ENCODE data around the gene SMPD3. TPM values are rescaled to one million over a fixed set of nuclear protein-coding genes. Genes with fewer than 3 reads are reported as not detected.

Gene SMPD3
- total RNA-seq, 1 experiment from 2014 or later: 0.89 TPM

DNA sequence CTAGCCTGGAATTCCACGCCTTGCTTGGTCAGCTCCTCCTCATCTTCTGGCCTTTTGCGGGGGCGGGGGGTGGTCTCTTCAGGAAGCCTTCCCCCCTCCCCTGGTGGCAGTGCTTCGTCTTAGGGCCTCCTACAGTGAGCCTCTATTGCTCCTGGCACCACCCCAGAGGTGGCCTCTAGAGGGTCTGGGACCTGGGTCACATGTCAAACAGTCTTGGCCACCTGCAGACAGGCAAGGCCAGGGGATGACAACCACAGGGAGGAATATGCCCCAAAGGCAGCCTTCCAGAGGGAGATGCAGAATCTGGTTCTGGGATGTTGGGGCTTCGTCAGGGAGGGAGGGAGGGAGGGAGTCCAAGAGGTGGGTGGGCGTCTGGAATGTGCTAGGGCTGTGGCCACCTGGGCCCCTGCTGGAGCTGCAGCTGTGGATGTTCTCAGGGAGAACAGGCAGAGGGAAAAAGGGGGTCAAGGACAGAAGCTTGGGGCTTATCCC is 50.6 kb downstream of the SMPD3 start:
- intact Hi-C loops (cut with micrococcal nuclease): no loop called here
- DNase-seq (ENCODE audit: low read depth, low spot score) (no peak), ATAC-seq (no peak)
- Histone ChIP-seq H3K36me3 (ENCODE audit: control insufficient read depth in 1 of 2, insufficient read depth in 2 of 2, low read length in 2 of 2) (no peaks in the 10 kb centered on the region), H3K27ac (ENCODE audit: low read depth, low read length) (no peak overlapping the region), H3K27me3 (ENCODE audit: insufficient read depth, low read length) (no peaks in the 10 kb centered on the region), H3K9me3 (ENCODE audit: control insufficient read depth in 1 of 2, insufficient read depth in 1 of 2, low read depth in 1 of 2, low read length in 2 of 2) (no peaks in the 10 kb centered on the region), H3K9ac (ENCODE audit: low read length) (no peak overlapping the region), H4K20me1 (ENCODE audit: insufficient read depth) (no peaks in the 10 kb centered on the region), H3K4me2 (ENCODE audit: low read length) (no peak overlapping the region), H3K79me2 (ENCODE audit: insufficient read depth, low read length) (no peaks in the 10 kb centered on the region), H3K9me2 (ENCODE audit: insufficient read depth) (no peaks in the 10 kb centered on the region), H3K4me1 (ENCODE audit: control insufficient read depth in 1 of 2, insufficient read depth in 2 of 2, low read length in 2 of 2) (peaks cover 0 to 29% of the 10 kb centered on the region in 2 experiments; a peak in 2 of 4 replicates), H2AFZ (ENCODE audit: low read depth, low read length, poor library complexity, severe bottlenecking) (no peak overlapping the region), H3K4me3 (replicated peaks in 1 of 2; ENCODE audit: low read depth in 1 of 2, low read length in 2 of 2) (no peak overlapping the region)
- RAD21 ChIA-PET (ENCODE audit: low non-redundant PET in 1 of 2, low total read pairs in 2 of 2, uncharacterized antibody in 2 of 2, unreplicated experiment in 2 of 2): no interaction called here
- POLR2A ChIA-PET: no interaction called here
- CTCF ChIA-PET: interaction anchor here (1.7 to 5.4 kb wide), 3 partner anchors 8 to 113 kb away, joined by 4 to 27 read pairs (median 10); no protein-coding TSS in a partner anchor
- no TSS peak for BruUV-seq (replicated peaks)
- TF ChIP-seq EGR1 (IDR thresholded peaks at IDR 0.05; ENCODE audit: low read depth): no peak
- no peak for TF ChIP-seq CEBPB (IDR thresholded peaks at IDR 0.05; ENCODE audit: low read depth)
- no peak for TF ChIP-seq YY1 (IDR thresholded peaks at IDR 0.05; ENCODE audit: extremely low read depth, insufficient replicate concordance, low read depth, low read length)
- no peak for TF ChIP-seq SIN3A (IDR thresholded peaks at IDR 0.05; ENCODE audit: low read depth)

- Histone ChIP-seq H2AFZ (ENCODE audit: low read depth, low read length, poor library complexity, severe bottlenecking) (no peak overlapping the region), H3K79me2 (ENCODE audit: insufficient read depth, low read length) (no peaks in the 10 kb centered on the region), H3K9me2 (ENCODE audit: insufficient read depth) (no peaks in the 10 kb centered on the region), H4K20me1 (ENCODE audit: insufficient read depth) (no peaks in the 10 kb centered on the region), H3K4me1 (ENCODE audit: control insufficient read depth in 1 of 2, insufficient read depth in 2 of 2, low read length in 2 of 2) (peaks cover 0 to 16% of the 10 kb centered on the region in 2 experiments; a peak in 2 of 4 replicates), H3K4me3 (replicated peaks in 1 of 2; ENCODE audit: low read depth in 1 of 2, low read length in 2 of 2) (no peak overlapping the region), H3K27me3 (ENCODE audit: insufficient read depth, low read length) (no peaks in the 10 kb centered on the region), H3K27ac (ENCODE audit: low read depth, low read length) (no peak overlapping the region), H3K9me3 (ENCODE audit: control insufficient read depth in 1 of 2, insufficient read depth in 1 of 2, low read depth in 1 of 2, low read length in 2 of 2) (no peaks in the 10 kb centered on the region), H3K4me2 (ENCODE audit: low read length) (no peak overlapping the region), H3K36me3 (ENCODE audit: control insufficient read depth in 1 of 2, insufficient read depth in 2 of 2, low read length in 2 of 2) (no peaks in the 10 kb centered on the region), H3K9ac (ENCODE audit: low read length) (no peak overlapping the region)
- ChIA-PET POLR2A (no interaction called here), RAD21 (ENCODE audit: low non-redundant PET in 1 of 2, low total read pairs in 2 of 2, uncharacterized antibody in 2 of 2, unreplicated experiment in 2 of 2) (no interaction called here), CTCF (interaction anchor here (0.6 to 5.4 kb wide), 7 partner anchors 9 to 124 kb away, joined by 3 to 27 read pairs (median 3); no protein-coding TSS in a partner anchor)
- intact Hi-C loops (cut with micrococcal nuclease): loop anchor here (1.0 kb wide), 1 partner anchor 114 kb away; no protein-coding TSS in a partner anchor
- ATAC-seq (peak; percentile 84), DNase-seq (ENCODE audit: low read depth, low spot score) (peak; percentile 44)
- no TSS peak for BruUV-seq (replicated peaks)
- TF ChIP-seq EGR1 (IDR thresholded peaks at IDR 0.05; ENCODE audit: low read depth) (no peak), TCF7L2 (IDR thresholded peaks at IDR 0.05; ENCODE audit: borderline replicate concordance, extremely low read depth, insufficient read depth, insufficient read length) (peak; percentile 34), CEBPB (IDR thresholded peaks at IDR 0.05; ENCODE audit: low read depth) (no peak), SP1 (IDR thresholded peaks at IDR 0.05; ENCODE audit: low read depth) (no peak), EZH2phosphoT487 (IDR thresholded peaks at IDR 0.05; ENCODE audit: borderline replicate concordance) (no peak), ATF3 (IDR thresholded peaks at IDR 0.05) (no peak), POLR2A (IDR thresholded peaks at IDR 0.05; ENCODE audit: borderline replicate concordance, extremely low read depth, insufficient read depth, insufficient read length) (no peak), RAD21 (IDR thresholded peaks at IDR 0.05; ENCODE audit: low read depth) (peak; percentile 73), FOSL1 (IDR thresholded peaks at IDR 0.05; ENCODE audit: low read depth) (no peak), CBX3 (IDR thresholded peaks at IDR 0.05; ENCODE audit: low read depth) (no peak), YY1 (IDR thresholded peaks at IDR 0.05; ENCODE audit: extremely low read depth, insufficient replicate concordance, low read depth, low read length) (no peak)
- TF ChIP-seq, protein P1, sequence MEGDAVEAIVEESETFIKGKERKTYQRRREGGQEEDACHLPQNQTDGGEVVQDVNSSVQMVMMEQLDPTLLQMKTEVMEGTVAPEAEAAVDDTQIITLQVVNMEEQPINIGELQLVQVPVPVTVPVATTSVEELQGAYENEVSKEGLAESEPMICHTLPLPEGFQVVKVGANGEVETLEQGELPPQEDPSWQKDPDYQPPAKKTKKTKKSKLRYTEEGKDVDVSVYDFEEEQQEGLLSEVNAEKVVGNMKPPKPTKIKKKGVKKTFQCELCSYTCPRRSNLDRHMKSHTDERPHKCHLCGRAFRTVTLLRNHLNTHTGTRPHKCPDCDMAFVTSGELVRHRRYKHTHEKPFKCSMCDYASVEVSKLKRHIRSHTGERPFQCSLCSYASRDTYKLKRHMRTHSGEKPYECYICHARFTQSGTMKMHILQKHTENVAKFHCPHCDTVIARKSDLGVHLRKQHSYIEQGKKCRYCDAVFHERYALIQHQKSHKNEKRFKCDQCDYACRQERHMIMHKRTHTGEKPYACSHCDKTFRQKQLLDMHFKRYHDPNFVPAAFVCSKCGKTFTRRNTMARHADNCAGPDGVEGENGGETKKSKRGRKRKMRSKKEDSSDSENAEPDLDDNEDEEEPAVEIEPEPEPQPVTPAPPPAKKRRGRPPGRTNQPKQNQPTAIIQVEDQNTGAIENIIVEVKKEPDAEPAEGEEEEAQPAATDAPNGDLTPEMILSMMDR (IDR thresholded peaks at IDR 0.05 in 2 of 3, conservative IDR thresholded peaks at IDR 0.05 in 1 of 3; ENCODE audit: borderline replicate concordance in 1 of 3, insufficient read depth in 1 of 3, low read depth in 2 of 3, low read length in 2 of 3): peak; percentile 68 to 96 (median 73)
- TF ChIP-seq, protein P2, sequence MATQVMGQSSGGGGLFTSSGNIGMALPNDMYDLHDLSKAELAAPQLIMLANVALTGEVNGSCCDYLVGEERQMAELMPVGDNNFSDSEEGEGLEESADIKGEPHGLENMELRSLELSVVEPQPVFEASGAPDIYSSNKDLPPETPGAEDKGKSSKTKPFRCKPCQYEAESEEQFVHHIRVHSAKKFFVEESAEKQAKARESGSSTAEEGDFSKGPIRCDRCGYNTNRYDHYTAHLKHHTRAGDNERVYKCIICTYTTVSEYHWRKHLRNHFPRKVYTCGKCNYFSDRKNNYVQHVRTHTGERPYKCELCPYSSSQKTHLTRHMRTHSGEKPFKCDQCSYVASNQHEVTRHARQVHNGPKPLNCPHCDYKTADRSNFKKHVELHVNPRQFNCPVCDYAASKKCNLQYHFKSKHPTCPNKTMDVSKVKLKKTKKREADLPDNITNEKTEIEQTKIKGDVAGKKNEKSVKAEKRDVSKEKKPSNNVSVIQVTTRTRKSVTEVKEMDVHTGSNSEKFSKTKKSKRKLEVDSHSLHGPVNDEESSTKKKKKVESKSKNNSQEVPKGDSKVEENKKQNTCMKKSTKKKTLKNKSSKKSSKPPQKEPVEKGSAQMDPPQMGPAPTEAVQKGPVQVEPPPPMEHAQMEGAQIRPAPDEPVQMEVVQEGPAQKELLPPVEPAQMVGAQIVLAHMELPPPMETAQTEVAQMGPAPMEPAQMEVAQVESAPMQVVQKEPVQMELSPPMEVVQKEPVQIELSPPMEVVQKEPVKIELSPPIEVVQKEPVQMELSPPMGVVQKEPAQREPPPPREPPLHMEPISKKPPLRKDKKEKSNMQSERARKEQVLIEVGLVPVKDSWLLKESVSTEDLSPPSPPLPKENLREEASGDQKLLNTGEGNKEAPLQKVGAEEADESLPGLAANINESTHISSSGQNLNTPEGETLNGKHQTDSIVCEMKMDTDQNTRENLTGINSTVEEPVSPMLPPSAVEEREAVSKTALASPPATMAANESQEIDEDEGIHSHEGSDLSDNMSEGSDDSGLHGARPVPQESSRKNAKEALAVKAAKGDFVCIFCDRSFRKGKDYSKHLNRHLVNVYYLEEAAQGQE (IDR thresholded peaks at IDR 0.05; ENCODE audit: low read depth): no peak
Observed at GRCh38 chr16:68396481-68396880, 51.8 kb downstream of the SMPD3 start.

All from HCT116 (cell line).